ENCODE results near the gene NT5C1B.

DNA sequence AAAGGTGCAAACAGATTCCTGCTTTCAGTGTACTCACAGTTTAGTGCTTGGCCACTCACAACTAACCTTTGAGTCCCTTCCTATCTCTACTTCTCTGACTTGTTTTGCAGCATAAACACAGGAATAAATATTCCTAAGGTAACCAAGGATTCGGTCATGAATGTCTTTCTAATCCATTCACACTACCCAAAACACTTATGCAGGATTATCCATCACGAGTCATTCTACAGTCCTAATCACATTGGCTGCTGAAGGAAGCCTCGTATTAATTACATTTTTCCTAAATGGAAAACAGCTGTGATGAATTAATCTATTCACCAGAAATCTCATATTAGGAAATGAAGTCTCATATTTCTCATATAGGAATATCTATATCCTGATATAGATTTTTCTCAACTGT lies 45.2 kb downstream of the NT5C1B start:
- TF ChIP-seq, protein P1, sequence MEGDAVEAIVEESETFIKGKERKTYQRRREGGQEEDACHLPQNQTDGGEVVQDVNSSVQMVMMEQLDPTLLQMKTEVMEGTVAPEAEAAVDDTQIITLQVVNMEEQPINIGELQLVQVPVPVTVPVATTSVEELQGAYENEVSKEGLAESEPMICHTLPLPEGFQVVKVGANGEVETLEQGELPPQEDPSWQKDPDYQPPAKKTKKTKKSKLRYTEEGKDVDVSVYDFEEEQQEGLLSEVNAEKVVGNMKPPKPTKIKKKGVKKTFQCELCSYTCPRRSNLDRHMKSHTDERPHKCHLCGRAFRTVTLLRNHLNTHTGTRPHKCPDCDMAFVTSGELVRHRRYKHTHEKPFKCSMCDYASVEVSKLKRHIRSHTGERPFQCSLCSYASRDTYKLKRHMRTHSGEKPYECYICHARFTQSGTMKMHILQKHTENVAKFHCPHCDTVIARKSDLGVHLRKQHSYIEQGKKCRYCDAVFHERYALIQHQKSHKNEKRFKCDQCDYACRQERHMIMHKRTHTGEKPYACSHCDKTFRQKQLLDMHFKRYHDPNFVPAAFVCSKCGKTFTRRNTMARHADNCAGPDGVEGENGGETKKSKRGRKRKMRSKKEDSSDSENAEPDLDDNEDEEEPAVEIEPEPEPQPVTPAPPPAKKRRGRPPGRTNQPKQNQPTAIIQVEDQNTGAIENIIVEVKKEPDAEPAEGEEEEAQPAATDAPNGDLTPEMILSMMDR (IDR thresholded peaks at IDR 0.05; ENCODE audit: low read length): no peak
- TF ChIP-seq EZH2 (optimal IDR thresholded peaks at IDR 0.05; ENCODE audit: low read depth, low read length) (no peak), EZH2phosphoT487 (IDR thresholded peaks at IDR 0.05; ENCODE audit: low read length) (no peak)
